ENCODE measurements around the gene MMP10. TPM values are rescaled to one million over a fixed set of nuclear protein-coding genes. Genes with fewer than 3 reads are reported as not detected.

MMP10 gene
- total RNA-seq, 2 experiments from 2014 or later, result not detected

GRCh38 chr11:102799681-102800340, 19.4 kb upstream of the MMP10 start:
- ATAC-seq, result no peak
- H3K36me3 Mint-ChIP-seq (ENCODE audit: low read depth), result no peaks in the 10 kb centered on the region
- POLR2A ChIA-PET, result no interaction called here
- peaks cover 10% of the 10 kb centered on the region for H3K27me3 Mint-ChIP-seq
- no peaks in the 10 kb centered on the region for H3K4me1 Mint-ChIP-seq
- H3K27ac Mint-ChIP-seq, result no peak overlapping the region
- H3K9me3 Mint-ChIP-seq (ENCODE audit: low read depth), result no peaks in the 10 kb centered on the region
- H3K4me3 Mint-ChIP-seq, result no peak overlapping the region
- DNase-seq, result no peak
- intact Hi-C loops (cut with DNase I, micrococcal nuclease), result no loop called here
- CTCF ChIA-PET, result interaction anchor here (1.2 kb wide), 1 partner anchor 11 kb away, joined by 3 read pairs; no protein-coding TSS in a partner anchor

- Mint-ChIP-seq H3K36me3 (ENCODE audit: low read depth) (no peaks in the 10 kb centered on the region), H3K4me1 (no peaks in the 10 kb centered on the region), H3K4me3 (no peak within 1 kb of the TSS), H3K27ac (no peak within 1 kb of the TSS), H3K27me3 (no peaks in the 10 kb centered on the region), H3K9me3 (ENCODE audit: low read depth) (no peaks in the 10 kb centered on the region)
- DNase-seq (no peak), ATAC-seq (no peak)
- ChIA-PET POLR2A (interaction anchor here (0.7 kb wide), 1 partner anchor 55 kb away, joined by 9 read pairs; no protein-coding TSS in a partner anchor), CTCF (no interaction called here)
- intact Hi-C loops (cut with DNase I, micrococcal nuclease), result no loop called here
Measured at GRCh38 chr11:102798012-102798746, 17.8 kb upstream of the MMP10 start, which contains the start of gene MMP1. Gene MMP1 (minus strand): TSS chr11:102798160. CDS start chr11:102798092, 68 bp downstream.

GRCh38 chr11:102794382-102794781, 14.0 kb upstream of the MMP10 start:
- peaks cover 4% of the 10 kb centered on the region for H3K27me3 Mint-ChIP-seq
- H3K4me3 Mint-ChIP-seq, result no peak overlapping the region
- no peaks in the 10 kb centered on the region for H3K4me1 Mint-ChIP-seq
- DNase-seq (peak; percentile 41), ATAC-seq (peak; percentile 87)
- ChIA-PET CTCF (interaction anchor here (0.7 to 1.1 kb wide), 3 partner anchors 10 to 147 kb away, joined by 3 to 4 read pairs (median 4); no protein-coding TSS in a partner anchor), POLR2A (no interaction called here)
- no peaks in the 10 kb centered on the region for H3K36me3 Mint-ChIP-seq (ENCODE audit: low read depth)
- intact Hi-C loops (cut with DNase I, micrococcal nuclease), result loop anchor here in 1 of 2 experiments (2.0 kb wide), 1 partner anchor 146 kb away; no protein-coding TSS in a partner anchor
- no peaks in the 10 kb centered on the region for H3K9me3 Mint-ChIP-seq (ENCODE audit: low read depth)
- no peak overlapping the region for H3K27ac Mint-ChIP-seq

DNA sequence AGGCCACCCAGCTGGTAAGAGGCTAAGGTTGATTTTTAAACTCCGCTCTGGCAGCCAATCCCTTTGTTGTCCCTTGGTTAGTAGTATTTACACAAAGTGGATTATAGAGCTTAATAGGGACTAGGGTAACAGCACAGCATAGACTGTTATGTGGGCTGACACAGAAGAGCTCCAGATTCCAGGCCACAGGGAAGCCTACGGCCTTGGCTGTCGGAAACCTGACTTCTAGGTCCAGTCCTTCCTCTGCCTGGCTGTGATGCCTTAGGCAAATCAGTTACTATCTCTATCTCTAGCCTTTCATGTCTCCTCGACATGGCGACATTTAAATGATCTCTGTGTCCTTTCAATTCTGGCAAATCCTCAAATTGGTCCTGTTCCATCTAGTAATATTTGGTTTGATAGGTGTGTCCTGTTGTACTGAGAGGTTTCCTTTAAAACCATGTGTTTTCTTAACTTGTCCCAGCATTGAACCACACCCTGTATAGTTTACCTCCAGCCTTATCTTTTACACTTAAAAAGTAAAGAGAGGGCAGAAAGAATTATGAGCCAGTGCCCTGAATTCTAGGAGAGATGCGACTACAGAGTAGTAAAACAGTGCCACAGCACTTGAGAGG, 13.4 kb upstream of the MMP10 start:
- no peaks in the 10 kb centered on the region for H3K36me3 Mint-ChIP-seq (ENCODE audit: low read depth)
- intact Hi-C loops (cut with DNase I, micrococcal nuclease), result loop anchor here in 1 of 2 experiments (2.0 kb wide), 1 partner anchor 147 kb away; no protein-coding TSS in a partner anchor
- no peak for DNase-seq
- H3K27me3 Mint-ChIP-seq, result peaks cover 4% of the 10 kb centered on the region
- H3K4me1 Mint-ChIP-seq, result no peaks in the 10 kb centered on the region
- no peak overlapping the region for H3K27ac Mint-ChIP-seq
- CTCF ChIA-PET, result no interaction called here
- no peak for ATAC-seq
- no peaks in the 10 kb centered on the region for H3K9me3 Mint-ChIP-seq (ENCODE audit: low read depth)
- POLR2A ChIA-PET, result no interaction called here
- H3K4me3 Mint-ChIP-seq, result no peak overlapping the region

DNA sequence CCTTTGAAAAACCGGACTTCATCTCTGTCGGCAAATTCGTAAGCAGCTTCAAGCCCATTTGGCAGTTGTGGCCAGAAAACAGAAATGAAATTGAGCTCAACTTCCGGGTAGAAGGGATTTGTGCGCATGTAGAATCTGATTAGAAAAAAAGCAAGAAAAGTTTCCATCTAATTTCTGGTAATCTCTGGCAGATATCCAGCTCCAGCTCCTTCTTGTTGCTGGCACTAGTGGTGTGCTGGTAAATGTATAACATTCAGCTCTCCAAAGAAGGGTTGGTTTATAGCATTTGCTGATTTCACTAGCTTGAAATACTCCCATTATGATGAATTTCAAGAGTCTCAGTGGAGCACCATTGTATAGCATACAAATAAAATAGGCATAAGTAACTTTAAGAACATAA, 12.2 kb upstream of the MMP10 start:
- ATAC-seq (no peak), DNase-seq (no peak)
- peaks cover 4% of the 10 kb centered on the region for H3K27me3 Mint-ChIP-seq
- no peaks in the 10 kb centered on the region for H3K36me3 Mint-ChIP-seq (ENCODE audit: low read depth)
- no peaks in the 10 kb centered on the region for H3K4me1 Mint-ChIP-seq
- no peak overlapping the region for H3K4me3 Mint-ChIP-seq
- no peaks in the 10 kb centered on the region for H3K9me3 Mint-ChIP-seq (ENCODE audit: low read depth)
- no peak overlapping the region for H3K27ac Mint-ChIP-seq
- POLR2A ChIA-PET, result no interaction called here
- CTCF ChIA-PET, result interaction anchor here (0.6 to 1.5 kb wide), 2 partner anchors 9 to 51 kb away, joined by 3 to 6 read pairs; no protein-coding TSS in a partner anchor
- intact Hi-C loops (cut with DNase I, micrococcal nuclease), result no loop called here

GRCh38 chr11:102791271-102792036, 11.0 kb upstream of the MMP10 start:
- ChIA-PET CTCF (interaction anchor here (0.5 kb wide), 1 partner anchor 24 kb away, joined by 3 read pairs; no protein-coding TSS in a partner anchor), POLR2A (no interaction called here)
- H3K36me3 Mint-ChIP-seq (ENCODE audit: low read depth), result no peaks in the 10 kb centered on the region
- DNase-seq, result no peak
- H3K9me3 Mint-ChIP-seq (ENCODE audit: low read depth), result no peaks in the 10 kb centered on the region
- H3K27ac Mint-ChIP-seq, result no peak overlapping the region
- H3K4me1 Mint-ChIP-seq, result no peaks in the 10 kb centered on the region
- ATAC-seq, result no peak
- intact Hi-C loops (cut with DNase I, micrococcal nuclease), result no loop called here
- peaks cover 4% of the 10 kb centered on the region for H3K27me3 Mint-ChIP-seq
- no peak overlapping the region for H3K4me3 Mint-ChIP-seq

- Mint-ChIP-seq H3K27ac (no peak overlapping the region), H3K4me3 (no peak overlapping the region), H3K36me3 (ENCODE audit: low read depth) (no peaks in the 10 kb centered on the region), H3K4me1 (no peaks in the 10 kb centered on the region), H3K27me3 (peaks cover 7% of the 10 kb centered on the region), H3K9me3 (ENCODE audit: low read depth) (no peaks in the 10 kb centered on the region)
- ChIA-PET CTCF (no interaction called here), POLR2A (no interaction called here)
- intact Hi-C loops (cut with DNase I, micrococcal nuclease), result no loop called here
- ATAC-seq (no peak), DNase-seq (no peak)
Measured at GRCh38 chr11:102788334-102788995, 8.0 kb upstream of the MMP10 start.

DNA sequence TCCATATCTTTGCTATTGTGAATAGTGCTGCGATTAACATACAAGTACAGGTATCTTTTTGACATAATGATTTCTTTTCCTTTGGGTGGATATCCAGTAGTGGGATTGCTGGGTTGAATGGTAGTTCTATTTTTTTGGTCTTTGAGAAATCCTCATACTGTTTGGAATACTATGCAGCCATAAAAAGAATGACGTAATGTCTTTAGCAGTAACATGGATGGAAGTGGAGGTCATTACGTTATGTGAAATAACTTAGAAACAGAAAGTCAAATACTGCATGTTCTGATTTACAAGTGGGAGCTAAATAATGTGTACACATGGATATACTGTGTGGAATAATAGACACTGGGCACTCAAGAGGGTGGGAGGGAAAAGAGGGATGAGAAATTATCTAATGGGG, 4.0 kb upstream of the MMP10 start:
- DNase-seq (no peak), ATAC-seq (no peak)
- ChIA-PET CTCF (interaction anchor here (1.1 to 1.8 kb wide), 3 partner anchors 8 to 18 kb away, joined by 3 to 6 read pairs (median 3); no protein-coding TSS in a partner anchor), POLR2A (no interaction called here)
- peaks cover 7% of the 10 kb centered on the region for H3K27me3 Mint-ChIP-seq
- H3K36me3 Mint-ChIP-seq (ENCODE audit: low read depth), result no peaks in the 10 kb centered on the region
- no peaks in the 10 kb centered on the region for H3K9me3 Mint-ChIP-seq (ENCODE audit: low read depth)
- H3K27ac Mint-ChIP-seq, result no peak overlapping the region
- no peaks in the 10 kb centered on the region for H3K4me1 Mint-ChIP-seq
- no peak overlapping the region for H3K4me3 Mint-ChIP-seq
- intact Hi-C loops (cut with DNase I, micrococcal nuclease), result no loop called here

- H3K36me3 Mint-ChIP-seq (ENCODE audit: low read depth), result no peaks in the 10 kb centered on the region
- DNase-seq (no peak), ATAC-seq (no peak)
- H3K9me3 Mint-ChIP-seq (ENCODE audit: low read depth), result no peaks in the 10 kb centered on the region
- CTCF ChIA-PET, result interaction anchor here (1.1 to 1.8 kb wide), 3 partner anchors 9 to 18 kb away, joined by 3 to 6 read pairs (median 3); no protein-coding TSS in a partner anchor
- intact Hi-C loops (cut with DNase I, micrococcal nuclease), result no loop called here
- no peak overlapping the region for H3K27ac Mint-ChIP-seq
- POLR2A ChIA-PET, result no interaction called here
- H3K4me3 Mint-ChIP-seq, result no peak overlapping the region
- H3K27me3 Mint-ChIP-seq, result peaks cover 7% of the 10 kb centered on the region
- no peaks in the 10 kb centered on the region for H3K4me1 Mint-ChIP-seq
Measured at GRCh38 chr11:102783720-102784119, 3.3 kb upstream of the MMP10 start.

- CTCF ChIA-PET, result interaction anchor here (1.1 kb wide), 1 partner anchor 19 kb away, joined by 3 read pairs; no protein-coding TSS in a partner anchor
- Mint-ChIP-seq H3K27me3 (peaks cover 7% of the 10 kb centered on the region), H3K36me3 (ENCODE audit: low read depth) (no peaks in the 10 kb centered on the region), H3K4me3 (no peak overlapping the region), H3K27ac (no peak overlapping the region), H3K4me1 (no peaks in the 10 kb centered on the region), H3K9me3 (ENCODE audit: low read depth) (no peaks in the 10 kb centered on the region)
- no peak for ATAC-seq
- intact Hi-C loops (cut with DNase I, micrococcal nuclease), result no loop called here
- POLR2A ChIA-PET, result no interaction called here
- no peak for DNase-seq
Measured at GRCh38 chr11:102783016-102783415, 2.6 kb upstream of the MMP10 start.

DNA sequence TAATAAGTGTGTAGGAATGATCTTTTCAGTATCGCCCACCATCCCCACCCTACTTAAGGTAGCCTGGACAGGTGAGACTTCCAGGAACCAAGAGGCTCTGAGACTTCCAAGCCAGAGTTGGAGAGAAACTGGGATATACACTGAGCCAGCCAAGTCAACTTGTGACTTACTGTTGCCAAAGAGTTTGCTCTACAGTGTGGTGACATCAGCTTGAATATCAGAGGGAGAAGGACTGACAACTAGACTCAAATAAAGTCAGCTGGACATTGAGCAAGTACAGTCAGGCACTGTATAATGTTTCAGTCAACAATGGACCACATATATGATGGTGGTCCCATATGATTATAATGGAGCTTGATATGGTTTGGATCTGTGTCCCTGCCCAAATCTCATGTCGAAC, 1.2 kb upstream of the MMP10 start:
- Mint-ChIP-seq H3K27ac (no peak overlapping the region), H3K4me3 (no peak overlapping the region), H3K9me3 (ENCODE audit: low read depth) (no peaks in the 10 kb centered on the region), H3K36me3 (ENCODE audit: low read depth) (no peaks in the 10 kb centered on the region), H3K4me1 (no peaks in the 10 kb centered on the region), H3K27me3 (peaks cover 7% of the 10 kb centered on the region)
- ChIA-PET POLR2A (no interaction called here), CTCF (no interaction called here)
- intact Hi-C loops (cut with DNase I, micrococcal nuclease), result no loop called here
- no peak for ATAC-seq
- no peak for DNase-seq

All from activated CD4-positive, alpha-beta T cell treated with anti-CD3 and anti-CD28 coated beads for 36 hours (primary cell).